AG09309 (cell line): Measurements from ENCODE around the gene ZC2HC1C.
"Not testable (repeated sequence)": the region's sequence is repeated elsewhere in the genome, so short reads cannot be mapped to it uniquely, and the experiment has no call there.

Experiments
- DNase-seq: peaks from one replicate; pipeline ENCODE4 v3.0.0-alpha.2; 2010; ENCODE audit warnings: low read depth
- H3K4me3 ChIP-seq: 2 replicates; pipeline ENCODE4 v1.5.1; 2011; ENCODE audit warnings: mild to moderate bottlenecking, low read depth, low read length, moderate library complexity; ENCODE audit not compliant: control insufficient read depth
- CTCF ChIP-seq: IDR thresholded peaks from 2 replicates; pipeline ENCODE4 v1.5.1; 2011; ENCODE audit warnings: mild to moderate bottlenecking, low read depth, low read length, inconsistent platforms; ENCODE audit not compliant: insufficient read depth, control insufficient read depth; ENCODE audit errors: missing control alignments

The ZC2HC1C gene

GRCh38 chr14:75063491-75064204 lies 5.8 kb upstream of the ZC2HC1C start, which contains the start of gene ACYP1:
Gene ACYP1 (minus strand): TSS chr14:75064024. CDS start chr14:75063553, 471 bp downstream.
- peak within 1 kb of the TSS; percentile 91 for H3K4me3 ChIP-seq
- no peak for DNase-seq
- no peak for TF ChIP-seq CTCF

GRCh38 chr14:75064205-75064567 lies 5.3 kb upstream of the ZC2HC1C start:
- peak overlapping the region; percentile 91 for H3K4me3 ChIP-seq
- TF ChIP-seq CTCF = no peak
- DNase-seq = no peak

GRCh38 chr14:75066691-75067090 lies 2.8 kb upstream of the ZC2HC1C start:
- TF ChIP-seq CTCF = no peak
- no peak for DNase-seq
- H3K4me3 ChIP-seq = no peak overlapping the region

GRCh38 chr14:75067212-75067611 lies 2.2 kb upstream of the ZC2HC1C start:
- no peak overlapping the region for H3K4me3 ChIP-seq
- DNase-seq = no peak
- TF ChIP-seq CTCF = no peak

GRCh38 chr14:75067765-75068164 lies 1.7 kb upstream of the ZC2HC1C start:
- DNase-seq, H3K4me3 ChIP-seq: not testable (repeated sequence)

GRCh38 chr14:75068294-75069120 lies 934 bp upstream of the ZC2HC1C start:
- no peak for DNase-seq
- H3K4me3 ChIP-seq = peak overlapping the region; percentile 63
- TF ChIP-seq CTCF = no peak

GRCh38 chr14:75069811-75070145 lies 337 bp downstream of the ZC2HC1C start:
- DNase-seq = no peak
- H3K4me3 ChIP-seq = peak overlapping the region; percentile 63
- no peak for TF ChIP-seq CTCF
